Keratinocyte (primary cell): ENCODE measurements around the gene TNS3. TPM values are rescaled to one million over a fixed set of nuclear protein-coding genes. Genes with fewer than 3 reads are reported as not detected.

Experiments
- DNase-seq: peaks from one replicate; pipeline ENCODE4 v3.0.0-alpha.2; 2011; ENCODE audit warnings: low read depth, missing footprints, low spot score
- FAIRE-seq: peaks from 2 replicates; lab custom pipeline; 2011; peaks lifted over from hg19 to GRCh38; lab: Jason Lieb, UNC
- H2AFZ ChIP-seq: 2 replicates; pipeline ENCODE4 v1.6.0; 2012; ENCODE audit warnings: low read length, control low read depth, inconsistent platforms; ENCODE audit not compliant: control insufficient read depth
- H3K27ac ChIP-seq: 2 replicates; pipeline ENCODE4 v1.5.1; 2011; ENCODE audit warnings: low read length; ENCODE audit not compliant: control insufficient read depth, insufficient read depth
- H3K27me3 ChIP-seq: 3 replicates; pipeline ENCODE4 v1.6.0; 2011; ENCODE audit warnings: low read length; ENCODE audit not compliant: control insufficient read depth, insufficient read depth; ENCODE audit errors: extremely low read depth
- H3K36me3 ChIP-seq, 2 experiments: 2 replicates in 1 of 2; 3 replicates in 1 of 2; pipeline ENCODE4 v1.5.1; 2011; ENCODE audit warnings: low read length in 2 of 2, mild to moderate bottlenecking in 1 of 2; ENCODE audit not compliant: control insufficient read depth in 2 of 2, insufficient read depth in 2 of 2; ENCODE audit errors: extremely low read depth in 1 of 2
- H3K4me1 ChIP-seq: 3 replicates; pipeline ENCODE4 v1.5.1; 2011; ENCODE audit warnings: low read length; ENCODE audit not compliant: control insufficient read depth, insufficient read depth; ENCODE audit errors: extremely low read depth
- H3K4me2 ChIP-seq: 3 replicates; pipeline ENCODE4 v1.6.0; 2011; ENCODE audit warnings: low read depth, low read length; ENCODE audit not compliant: control insufficient read depth, insufficient read depth; ENCODE audit errors: extremely low read depth
- H3K4me3 ChIP-seq, 3 experiments: fragments of 200-600 bp in 1 of 3; sonication (generic) in 1 of 3; 2 replicates in 2 of 3; 3 replicates in 1 of 3; pipeline ENCODE4 v1.5.1; 2011 to 2016; ENCODE audit warnings: low read length in 3 of 3, mild to moderate bottlenecking in 3 of 3, control low read depth in 2 of 3, inconsistent platforms in 1 of 3, low read depth in 1 of 3, mixed read lengths in 1 of 3, mixed run types in 1 of 3, moderate library complexity in 1 of 3; ENCODE audit not compliant: control insufficient read depth in 2 of 3, insufficient read depth in 2 of 3; ENCODE audit errors: extremely low read depth in 1 of 3
- H3K79me2 ChIP-seq: 2 replicates; pipeline ENCODE4 v1.6.0; 2012; ENCODE audit warnings: low read length; ENCODE audit not compliant: control insufficient read depth, insufficient read depth
- H3K9ac ChIP-seq: 3 replicates; pipeline ENCODE4 v1.6.0; 2011; ENCODE audit warnings: low read length; ENCODE audit not compliant: control insufficient read depth, insufficient read depth; ENCODE audit errors: extremely low read depth
- H3K9me1 ChIP-seq: 3 replicates; pipeline ENCODE4 v1.6.0; 2011; ENCODE audit warnings: low read length; ENCODE audit not compliant: control insufficient read depth, insufficient read depth; ENCODE audit errors: extremely low read depth
- H3K9me3 ChIP-seq: 2 replicates; pipeline ENCODE4 v1.5.1; 2012; ENCODE audit warnings: low read depth, low read length; ENCODE audit not compliant: control insufficient read depth
- H4K20me1 ChIP-seq: 3 replicates; pipeline ENCODE4 v1.6.0; 2011; ENCODE audit warnings: low read length; ENCODE audit not compliant: control insufficient read depth, insufficient read depth; ENCODE audit errors: extremely low read depth
- CTCF ChIP-seq, 3 experiments: IDR thresholded peaks in 1 of 3; conservative IDR thresholded peaks in 1 of 3; optimal IDR thresholded peaks in 1 of 3; 2 replicates in 2 of 3; 3 replicates in 1 of 3; pipeline versions ENCODE3 to v1.5.1; 2011; ENCODE audit warnings: low read length in 3 of 3, mild to moderate bottlenecking in 3 of 3, moderate library complexity in 2 of 3, control low read depth in 1 of 3, inconsistent platforms in 1 of 3; ENCODE audit not compliant: insufficient read depth in 2 of 3; ENCODE audit errors: extremely low read depth in 1 of 3
- EZH2 ChIP-seq: IDR thresholded peaks from one replicate; pipeline ENCODE4 v1.6.1; 2012; ENCODE audit warnings: inconsistent platforms, mild to moderate bottlenecking, low read length, moderate library complexity
- dilution Hi-C: fragments of 300-500 bp; cut with MboI; formaldehyde crosslinking; loops from one replicate; pipeline ENCODE4 v1.7.0; 2020; ENCODE audit warnings: low sequenced_read_pairs; ENCODE audit not compliant: extremely low pct_ligation_motif_present
- polyA plus RNA-seq, 5 experiments: library from polyadenylated mRNA; depleted of rRNA in 3 of 5; stranded (reverse) in 3 of 5; stranded (forward) in 1 of 5; unstranded in 1 of 5; fragments of >200 nt; gene quantifications; 1 replicate in 1 of 5; 2 replicates in 3 of 5; 3 replicates in 1 of 5; pipeline versions ENCODE4 v1.2.1 to v1.2.3, GENCODE V29; 2011 to 2012; ENCODE audit warnings: missing spikeins in 2 of 5, low read depth in 1 of 5, low replicate concordance in 1 of 5

TNS3 gene
- polyA plus RNA-seq, 1 donor (not counting 4 experiments of a cell fraction or from before 2014, with no cell fraction given), result 3.9 TPM

- H3K9ac ChIP-seq, result no peak overlapping the region
- FAIRE-seq (no peak), DNase-seq (no peak)
- H3K79me2 ChIP-seq, result no peaks in the 10 kb centered on the region
- TF ChIP-seq EZH2, result no peak
- TF ChIP-seq CTCF (optimal IDR thresholded peaks at IDR 0.05 in 1 of 3, IDR thresholded peaks at IDR 0.05 in 1 of 3, conservative IDR thresholded peaks at IDR 0.05 in 1 of 3; ENCODE audit: extremely low read depth in 1 of 3, insufficient read depth in 2 of 3, low read length in 3 of 3), result no peak
- H3K9me3 ChIP-seq, result no peaks in the 10 kb centered on the region
- H3K4me3 ChIP-seq, result no peak overlapping the region
- H3K9me1 ChIP-seq, result no peaks in the 10 kb centered on the region
- H3K36me3 ChIP-seq, result no peaks in the 10 kb centered on the region
- H3K27ac ChIP-seq, result no peak overlapping the region
- no peaks in the 10 kb centered on the region for H3K27me3 ChIP-seq
- dilution Hi-C loops, result no loop called here
- no peak overlapping the region for H2AFZ ChIP-seq
- no peaks in the 10 kb centered on the region for H4K20me1 ChIP-seq
- peaks cover 32% of the 10 kb centered on the region for H3K4me1 ChIP-seq
- no peak overlapping the region for H3K4me2 ChIP-seq
Measured at GRCh38 chr7:47325337-47325736, 256.6 kb downstream of the TNS3 start.

DNA sequence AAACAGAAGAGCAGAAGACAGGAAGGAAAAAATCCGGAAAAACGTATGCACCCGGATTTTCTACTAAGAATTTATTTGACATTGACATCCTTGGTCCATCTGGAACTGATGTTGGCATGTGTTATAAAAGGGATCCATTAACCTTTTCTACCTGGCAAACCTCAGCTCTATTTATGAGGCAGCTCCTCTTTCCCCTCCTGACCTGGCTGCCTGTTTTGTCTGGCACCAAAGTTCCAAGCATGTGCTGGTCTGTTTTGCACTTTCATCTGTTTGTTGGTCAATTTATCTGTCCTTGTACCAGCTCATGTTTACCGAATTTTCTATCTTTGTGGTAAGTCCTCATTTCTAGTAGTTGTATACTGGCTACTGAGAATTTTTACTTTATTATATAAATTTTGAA, 258.0 kb downstream of the TNS3 start:
- dilution Hi-C loops, result no loop called here
- no peak overlapping the region for H3K9ac ChIP-seq
- peaks cover 30% of the 10 kb centered on the region for H3K4me1 ChIP-seq
- H4K20me1 ChIP-seq, result no peaks in the 10 kb centered on the region
- no peak overlapping the region for H3K4me2 ChIP-seq
- no peaks in the 10 kb centered on the region for H3K9me3 ChIP-seq
- H3K9me1 ChIP-seq, result no peaks in the 10 kb centered on the region
- DNase-seq (no peak), FAIRE-seq (no peak)
- H3K36me3 ChIP-seq, result no peaks in the 10 kb centered on the region
- TF ChIP-seq EZH2 (no peak), CTCF (optimal IDR thresholded peaks at IDR 0.05 in 1 of 3, IDR thresholded peaks at IDR 0.05 in 1 of 3, conservative IDR thresholded peaks at IDR 0.05 in 1 of 3; ENCODE audit: extremely low read depth in 1 of 3, insufficient read depth in 2 of 3, low read length in 3 of 3) (no peak)
- no peaks in the 10 kb centered on the region for H3K27me3 ChIP-seq
- H3K27ac ChIP-seq, result no peak overlapping the region
- no peak overlapping the region for H3K4me3 ChIP-seq
- H3K79me2 ChIP-seq, result no peaks in the 10 kb centered on the region
- H2AFZ ChIP-seq, result no peak overlapping the region
